Measurements from ENCODE around the gene SKP1. TPM values are rescaled to one million over a fixed set of nuclear protein-coding genes. Genes with fewer than 3 reads are reported as not detected.

Gene SKP1
- total RNA-seq, 4 donors from 2014 or later, result 229 to 275 (median 253) TPM

DNA sequence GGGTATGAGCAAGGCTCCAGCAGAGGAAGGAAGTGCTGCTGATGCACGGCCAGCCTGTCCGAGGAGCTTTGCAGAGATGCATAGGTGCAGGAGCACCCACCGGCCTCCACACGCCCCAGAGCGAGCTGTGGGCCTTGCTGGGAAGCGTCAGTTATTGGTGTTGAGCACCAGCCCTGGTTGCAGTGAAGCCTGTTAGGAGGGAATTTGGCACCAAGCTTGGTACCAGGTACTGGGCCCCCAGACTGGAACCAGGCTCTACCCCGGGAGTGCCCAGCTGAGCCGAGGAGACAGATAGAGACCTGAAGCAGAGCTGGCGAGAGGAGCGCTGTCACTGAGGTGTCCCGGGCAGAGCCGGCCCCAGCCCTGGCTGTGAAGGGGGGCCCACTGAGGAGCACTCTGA lies 57.0 kb downstream of the SKP1 start:
- 87 to 88% methylated on average over 12 of the region's 12 CpGs for WGBS, 2 donors
- intact Hi-C loops (cut with DNase I; ENCODE audit: low total_unique reads), result no loop called here

DNA sequence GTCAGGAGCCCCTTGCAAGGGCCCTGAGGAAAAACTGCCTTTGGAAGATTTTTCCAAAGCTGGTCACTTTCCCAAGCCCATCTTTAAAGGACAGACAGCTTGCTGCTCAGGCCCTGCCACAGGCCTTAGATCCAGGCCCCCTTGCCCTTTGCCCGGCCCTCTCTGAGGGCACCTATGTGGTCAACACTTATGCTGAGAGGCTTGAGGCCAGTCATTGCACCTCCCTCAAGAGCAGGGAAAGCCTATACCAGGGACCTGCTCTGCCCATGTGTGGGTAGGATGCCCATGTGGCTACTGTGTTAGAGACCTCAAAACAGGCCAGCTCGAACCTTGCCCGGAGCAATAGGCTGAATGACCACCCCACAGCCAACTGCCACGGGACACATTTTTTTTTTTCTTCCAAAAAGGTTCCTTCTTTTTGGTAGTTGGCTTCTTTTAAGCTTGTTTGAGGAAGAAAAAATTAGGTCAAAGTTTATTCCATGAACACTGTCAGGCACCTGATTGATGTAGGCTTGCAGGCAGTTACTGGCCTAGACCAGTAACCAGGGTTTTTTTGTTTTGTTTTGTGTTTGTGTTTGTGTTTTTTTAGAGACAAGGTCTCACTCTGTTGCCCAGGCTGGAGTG lies 58.4 kb downstream of the SKP1 start:
- no peak overlapping the region for H3K4me3 ChIP-seq (ENCODE audit: low read depth, poor library complexity, severe bottlenecking)
- 85% methylated on average over 4 of the region's 4 CpGs for WGBS, 2 donors
- TF ChIP-seq, protein P1, sequence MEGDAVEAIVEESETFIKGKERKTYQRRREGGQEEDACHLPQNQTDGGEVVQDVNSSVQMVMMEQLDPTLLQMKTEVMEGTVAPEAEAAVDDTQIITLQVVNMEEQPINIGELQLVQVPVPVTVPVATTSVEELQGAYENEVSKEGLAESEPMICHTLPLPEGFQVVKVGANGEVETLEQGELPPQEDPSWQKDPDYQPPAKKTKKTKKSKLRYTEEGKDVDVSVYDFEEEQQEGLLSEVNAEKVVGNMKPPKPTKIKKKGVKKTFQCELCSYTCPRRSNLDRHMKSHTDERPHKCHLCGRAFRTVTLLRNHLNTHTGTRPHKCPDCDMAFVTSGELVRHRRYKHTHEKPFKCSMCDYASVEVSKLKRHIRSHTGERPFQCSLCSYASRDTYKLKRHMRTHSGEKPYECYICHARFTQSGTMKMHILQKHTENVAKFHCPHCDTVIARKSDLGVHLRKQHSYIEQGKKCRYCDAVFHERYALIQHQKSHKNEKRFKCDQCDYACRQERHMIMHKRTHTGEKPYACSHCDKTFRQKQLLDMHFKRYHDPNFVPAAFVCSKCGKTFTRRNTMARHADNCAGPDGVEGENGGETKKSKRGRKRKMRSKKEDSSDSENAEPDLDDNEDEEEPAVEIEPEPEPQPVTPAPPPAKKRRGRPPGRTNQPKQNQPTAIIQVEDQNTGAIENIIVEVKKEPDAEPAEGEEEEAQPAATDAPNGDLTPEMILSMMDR (IDR thresholded peaks at IDR 0.05), result no peak
- no peak for TF ChIP-seq POLR2A (IDR thresholded peaks at IDR 0.05)
- intact Hi-C loops (cut with DNase I; ENCODE audit: low total_unique reads), result no loop called here
- DNase-seq (ENCODE audit: low spot score in 2 of 2), result no peak

More for the DNA sequence above, 57.0 kb downstream of the SKP1 start:
- TF ChIP-seq, protein P1 (IDR thresholded peaks at IDR 0.05), result no peak
- TF ChIP-seq POLR2A (IDR thresholded peaks at IDR 0.05), result no peak
- H3K4me3 ChIP-seq (ENCODE audit: low read depth, poor library complexity, severe bottlenecking), result no peak overlapping the region
- DNase-seq (ENCODE audit: low spot score in 2 of 2), result no peak

DNA sequence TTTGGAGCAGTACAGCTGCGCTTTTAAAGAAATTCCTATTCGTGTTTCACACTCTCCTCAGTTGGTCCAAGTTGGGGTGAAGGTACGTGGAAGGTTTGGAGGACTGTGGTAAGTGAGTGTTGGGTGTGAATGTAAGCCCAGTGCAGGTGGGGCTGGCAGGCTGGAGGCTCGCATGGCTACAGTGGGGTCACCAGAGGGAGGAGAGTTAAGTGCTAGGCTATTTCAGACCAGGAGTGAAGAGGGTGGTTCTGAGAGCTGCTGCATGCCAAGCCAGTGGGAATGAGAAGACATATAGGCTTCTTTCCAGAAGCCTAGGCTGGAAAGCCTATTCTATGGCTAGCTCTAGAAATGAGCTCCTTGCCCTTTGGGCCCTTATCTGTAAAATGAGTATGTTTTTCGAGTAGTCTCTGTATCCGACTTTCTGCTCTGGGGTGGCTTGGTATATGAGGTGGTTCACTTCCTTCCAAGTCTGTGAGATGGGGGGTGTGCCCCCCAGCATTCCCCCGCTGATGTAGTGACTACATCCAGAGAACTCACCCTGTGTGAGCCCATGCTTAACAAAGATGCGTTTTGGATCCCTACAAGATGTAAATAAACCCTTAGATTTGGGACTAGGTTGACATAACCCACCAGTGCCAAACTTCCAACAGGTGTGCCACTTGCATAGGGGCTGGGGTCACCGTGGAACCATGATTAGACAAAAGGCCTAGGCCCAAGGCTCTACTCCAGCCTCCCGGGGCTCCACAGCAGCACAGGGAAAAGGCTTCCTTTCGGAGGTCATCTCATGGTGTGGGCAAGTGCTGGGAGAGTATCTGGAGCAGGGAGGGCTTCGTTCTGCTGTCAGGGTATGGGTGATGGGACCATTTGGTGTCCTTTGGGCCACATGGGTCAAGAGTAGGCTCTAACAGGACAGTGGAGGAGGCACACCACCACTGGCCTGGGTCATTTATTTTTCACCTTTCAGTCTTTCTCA lies 59.7 kb downstream of the SKP1 start:
- H3K4me3 ChIP-seq (ENCODE audit: low read depth, poor library complexity, severe bottlenecking), result no peak overlapping the region
- WGBS, 2 donors, result 91% methylated on average over 12 of the region's 12 CpGs
- DNase-seq (ENCODE audit: low spot score in 2 of 2), result no peak
- intact Hi-C loops (cut with DNase I; ENCODE audit: low total_unique reads), result no loop called here
- no peak for TF ChIP-seq POLR2A (IDR thresholded peaks at IDR 0.05)
- TF ChIP-seq, protein P1 (IDR thresholded peaks at IDR 0.05), result no peak

DNA sequence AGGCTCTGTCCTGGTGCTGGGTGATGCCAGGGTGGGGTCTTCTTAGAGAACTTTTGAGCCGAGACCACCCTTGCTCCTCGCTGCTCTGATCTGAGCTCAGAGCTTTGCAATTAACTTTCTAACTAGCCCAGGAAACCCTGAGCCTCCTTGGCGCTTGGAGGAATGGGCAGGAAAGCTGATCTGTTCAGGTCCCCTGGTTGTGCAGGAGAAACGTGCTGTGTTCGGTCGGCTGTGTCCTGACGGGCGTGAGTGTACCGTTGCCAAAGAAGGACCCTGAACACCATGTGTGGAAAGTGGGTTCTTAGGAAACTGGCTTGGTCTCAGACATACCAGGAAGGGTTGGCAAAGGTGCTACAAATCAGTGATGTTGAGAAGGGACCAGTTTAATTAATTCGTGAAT lies 60.5 kb downstream of the SKP1 start:
- intact Hi-C loops (cut with DNase I; ENCODE audit: low total_unique reads), result no loop called here
- TF ChIP-seq, protein P1 (IDR thresholded peaks at IDR 0.05), result no peak
- TF ChIP-seq POLR2A (IDR thresholded peaks at IDR 0.05), result no peak
- 88 to 93% methylated on average over 10 of the region's 10 CpGs for WGBS, 2 donors
- no peak for DNase-seq (ENCODE audit: low spot score in 2 of 2)
- no peak overlapping the region for H3K4me3 ChIP-seq (ENCODE audit: low read depth, poor library complexity, severe bottlenecking)

DNA sequence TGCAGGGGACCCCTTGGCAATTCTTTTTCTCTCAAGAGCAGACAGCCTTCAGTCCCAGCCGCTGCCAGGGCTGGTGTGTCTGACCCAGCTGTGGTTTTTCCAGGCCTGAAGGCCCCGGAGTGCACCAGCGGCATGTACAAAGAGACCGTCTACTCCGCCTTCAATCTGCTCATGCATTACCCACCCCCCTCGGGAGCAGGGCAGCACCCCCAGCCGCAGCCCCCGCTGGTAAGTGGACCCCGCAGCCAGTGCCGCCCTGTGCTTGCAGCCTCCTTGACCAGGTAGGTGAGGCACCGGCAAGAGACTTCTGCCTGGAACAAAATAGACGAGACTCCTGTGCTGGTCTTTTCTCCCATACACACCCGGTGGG lies 61.0 kb downstream of the SKP1 start:
- H3K4me3 ChIP-seq (ENCODE audit: low read depth, poor library complexity, severe bottlenecking), result no peak overlapping the region
- WGBS, 2 donors, result 67 to 77% methylated on average over 8 to 11 of the region's 13 CpGs
- intact Hi-C loops (cut with DNase I; ENCODE audit: low total_unique reads), result no loop called here
- no peak for DNase-seq (ENCODE audit: low spot score in 2 of 2)
- TF ChIP-seq, protein P1 (IDR thresholded peaks at IDR 0.05), result no peak
- TF ChIP-seq POLR2A (IDR thresholded peaks at IDR 0.05), result no peak
